GM12801 (cell line): ENCODE data around the gene TECPR1.

Experiments
- CTCF ChIP-seq: IDR thresholded peaks from one replicate; pipeline ENCODE4 v1.5.1; 2011; ENCODE audit warnings: control low read depth; ENCODE audit not compliant: insufficient read length; ENCODE audit errors: extremely low read depth

TECPR1 gene

GRCh38 chr7:98200364-98200763 lies 51.7 kb downstream of the TECPR1 start:
- TF ChIP-seq CTCF, result no peak

- no peak for TF ChIP-seq CTCF
Observed at GRCh38 chr7:98199131-98199530, 52.9 kb downstream of the TECPR1 start.

- TF ChIP-seq CTCF, result no peak
Observed at GRCh38 chr7:98196706-98197605, 55.1 kb downstream of the TECPR1 start.

- no peak for TF ChIP-seq CTCF
Observed at GRCh38 chr7:98194672-98195457, 57.2 kb downstream of the TECPR1 start.

- TF ChIP-seq CTCF, result no peak
Observed at GRCh38 chr7:98194186-98194585, 57.8 kb downstream of the TECPR1 start.

GRCh38 chr7:98193474-98194180 lies 58.4 kb downstream of the TECPR1 start:
- TF ChIP-seq CTCF, result no peak
